Medulla oblongata (tissue), 1 donor: ENCODE data around the gene PIK3R4.

Experiments
- DNase-seq: peaks from one replicate; pipeline ENCODE4 v3.0.0-alpha.2; 2015; ENCODE audit errors: extremely low spot score

The PIK3R4 gene

DNA sequence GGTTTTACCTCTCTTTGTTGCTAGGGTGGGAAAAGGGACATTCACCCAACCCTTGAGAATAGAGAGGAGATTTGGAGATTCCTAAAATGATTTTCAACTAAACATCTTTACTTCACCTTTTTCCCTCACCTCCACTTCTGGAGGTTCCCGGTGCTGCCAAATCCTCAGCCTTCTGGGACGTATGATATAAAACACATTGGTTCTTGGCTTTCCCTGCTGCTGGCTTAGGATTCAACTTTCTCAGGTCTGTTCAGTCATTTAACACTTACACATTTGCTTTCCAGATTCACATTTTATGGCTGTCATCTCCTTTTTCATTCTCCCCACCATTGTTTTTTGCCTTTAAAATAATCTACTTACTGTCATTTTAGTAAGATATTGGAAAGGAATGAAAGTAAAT lies 106.6 kb downstream of the PIK3R4 start:
- DNase-seq: no peak

DNA sequence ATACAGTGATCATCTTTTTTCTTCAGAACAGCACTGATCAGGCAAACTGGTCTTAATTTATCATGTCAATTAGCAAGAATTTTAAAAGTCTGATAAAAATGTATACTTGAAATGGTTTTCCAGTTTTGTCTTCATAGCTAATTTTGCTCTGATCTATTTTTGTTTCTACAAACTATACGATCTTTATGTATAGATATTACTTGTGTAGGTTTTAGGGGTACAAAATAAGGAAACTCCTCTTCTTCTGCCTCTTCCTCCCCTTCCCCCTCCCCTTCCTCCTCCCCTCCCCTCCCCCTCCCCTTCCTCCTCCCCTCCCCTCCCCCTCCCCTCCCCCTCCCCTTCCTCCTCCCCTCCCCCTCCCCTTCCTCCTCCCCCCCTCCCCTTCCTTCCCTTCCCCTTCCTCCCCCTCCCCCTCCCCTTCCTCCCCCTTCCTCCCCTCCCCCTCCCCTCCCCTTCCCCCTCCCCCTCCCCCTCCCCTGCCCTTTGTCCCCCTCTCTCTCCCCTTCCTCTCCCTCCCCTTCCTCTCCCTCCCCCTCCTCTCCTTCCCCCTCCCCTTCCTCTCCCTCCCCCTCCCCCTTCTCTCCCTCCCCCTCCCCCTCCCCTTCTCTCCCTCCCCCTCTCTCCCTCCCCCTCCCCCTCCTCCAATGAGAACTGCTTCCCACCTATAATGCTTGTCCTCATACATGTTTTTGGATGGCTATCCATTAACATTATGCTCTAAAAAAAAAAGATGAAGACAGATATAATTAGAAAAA lies 110.0 kb downstream of the PIK3R4 start:
- no peak for DNase-seq

DNA sequence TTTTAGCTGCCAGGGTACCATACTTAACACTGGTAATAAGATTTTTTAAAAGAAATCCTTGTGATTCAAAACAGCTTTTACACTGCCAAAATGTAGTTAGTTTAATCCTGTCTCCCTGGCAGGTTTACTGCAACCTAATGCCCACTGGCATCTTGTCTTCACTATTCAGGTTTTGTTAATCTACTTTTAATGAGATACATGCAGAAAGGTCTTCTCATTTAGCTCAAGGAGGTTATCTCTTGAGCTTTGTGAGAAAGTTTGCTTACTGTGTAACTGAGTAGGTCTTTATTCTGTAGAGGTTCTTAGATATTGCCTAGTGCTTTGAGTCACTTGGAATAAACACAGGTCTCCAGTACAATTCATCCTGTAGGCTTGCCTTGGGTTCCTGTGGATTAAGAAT lies 110.7 kb downstream of the PIK3R4 start:
- DNase-seq: no peak

DNA sequence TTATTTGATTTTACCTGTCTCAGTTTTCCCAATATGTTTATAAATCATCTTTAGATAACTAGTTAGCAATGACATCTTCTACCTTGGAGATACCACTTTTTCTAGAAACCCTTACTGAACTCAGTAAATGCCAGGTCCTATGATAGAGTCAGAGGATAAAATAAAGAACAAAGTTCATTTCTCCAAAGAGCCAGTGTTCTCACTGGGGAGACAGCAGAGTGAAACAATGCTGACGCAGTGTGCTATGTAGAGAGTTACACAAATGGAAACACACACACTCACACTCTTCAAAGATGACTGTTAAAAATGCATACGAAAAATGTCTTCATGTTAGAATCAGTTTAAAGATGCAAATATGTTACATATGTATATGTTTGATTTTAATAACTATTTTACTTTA lies 111.3 kb downstream of the PIK3R4 start:
- no peak for DNase-seq
